H1 (cell line): ENCODE measurements around the gene BAD.

ENCODE experiments used
- EZH2 ChIP-seq: fragments of 200-600 bp; sonication (generic); IDR thresholded peaks from 2 replicates; pipeline ENCODE4 v1.7.1; 2012; ENCODE audit warnings: low read depth, mild to moderate bottlenecking, moderate library complexity, low read length, inconsistent platforms; ENCODE audit not compliant: severe bottlenecking
- MAFK ChIP-seq: IDR thresholded peaks from 2 replicates; pipeline ENCODE4 v1.6.1; 2012; ENCODE audit warnings: low read depth, mild to moderate bottlenecking, improper control_type of control experiment, low read length
- MAX ChIP-seq: IDR thresholded peaks from 2 replicates; pipeline ENCODE4 v1.6.1; 2012; ENCODE audit warnings: inconsistent platforms
- POLR2A ChIP-seq, 2 experiments: IDR thresholded peaks; 1 replicate in 1 of 2; 2 replicates in 1 of 2; pipeline ENCODE4 v1.6.1; 2011; ENCODE audit warnings: low read depth in 2 of 2, low read length in 2 of 2, mild to moderate bottlenecking in 2 of 2; ENCODE audit errors: control extremely low read depth in 1 of 2
- SRF ChIP-seq: IDR thresholded peaks from 2 replicates; pipeline ENCODE4 v1.6.1; 2011; ENCODE audit warnings: mild to moderate bottlenecking, low read depth, low read length, moderate library complexity
- USF2 ChIP-seq: IDR thresholded peaks from 2 replicates; pipeline ENCODE4 v1.6.1; 2011; ENCODE audit warnings: low read length, improper control_type of control experiment
- ZNF274 ChIP-seq: IDR thresholded peaks from 2 replicates; pipeline ENCODE4 v1.7.0; 2012; ENCODE audit warnings: low read length, borderline replicate concordance; ENCODE audit errors: extremely low read depth
- TF ChIP-seq, protein P1 (sequence below), 3 experiments: IDR thresholded peaks; 1 replicate in 2 of 3; 2 replicates in 1 of 3; pipeline versions ENCODE4 v1.5.1 to v1.6.1; 2011; ENCODE audit warnings: low read length in 3 of 3, mild to moderate bottlenecking in 3 of 3, inconsistent platforms in 2 of 3, low read depth in 1 of 3, moderate library complexity in 1 of 3; ENCODE audit not compliant: insufficient read depth in 1 of 3; ENCODE audit errors: control extremely low read depth in 1 of 3

- TF ChIP-seq MAX (no peak), MAFK (no peak), POLR2A (IDR thresholded peaks at IDR 0.05; ENCODE audit: control extremely low read depth in 1 of 2, low read depth in 2 of 2, low read length in 2 of 2) (no peak), ZNF274 (no peak), SRF (no peak), EZH2 (no peak), USF2 (no peak)
- TF ChIP-seq, protein P1, sequence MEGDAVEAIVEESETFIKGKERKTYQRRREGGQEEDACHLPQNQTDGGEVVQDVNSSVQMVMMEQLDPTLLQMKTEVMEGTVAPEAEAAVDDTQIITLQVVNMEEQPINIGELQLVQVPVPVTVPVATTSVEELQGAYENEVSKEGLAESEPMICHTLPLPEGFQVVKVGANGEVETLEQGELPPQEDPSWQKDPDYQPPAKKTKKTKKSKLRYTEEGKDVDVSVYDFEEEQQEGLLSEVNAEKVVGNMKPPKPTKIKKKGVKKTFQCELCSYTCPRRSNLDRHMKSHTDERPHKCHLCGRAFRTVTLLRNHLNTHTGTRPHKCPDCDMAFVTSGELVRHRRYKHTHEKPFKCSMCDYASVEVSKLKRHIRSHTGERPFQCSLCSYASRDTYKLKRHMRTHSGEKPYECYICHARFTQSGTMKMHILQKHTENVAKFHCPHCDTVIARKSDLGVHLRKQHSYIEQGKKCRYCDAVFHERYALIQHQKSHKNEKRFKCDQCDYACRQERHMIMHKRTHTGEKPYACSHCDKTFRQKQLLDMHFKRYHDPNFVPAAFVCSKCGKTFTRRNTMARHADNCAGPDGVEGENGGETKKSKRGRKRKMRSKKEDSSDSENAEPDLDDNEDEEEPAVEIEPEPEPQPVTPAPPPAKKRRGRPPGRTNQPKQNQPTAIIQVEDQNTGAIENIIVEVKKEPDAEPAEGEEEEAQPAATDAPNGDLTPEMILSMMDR (IDR thresholded peaks at IDR 0.05; ENCODE audit: control extremely low read depth in 1 of 3, insufficient read depth in 1 of 3, low read depth in 1 of 3, low read length in 3 of 3), result no peak
Measured at GRCh38 chr11:64327993-64328392, 43.5 kb upstream of the BAD start.
